Measurements from ENCODE around the gene BTBD2.

The BTBD2 gene

GRCh38 chr19:2021453-2022140, 6.1 kb upstream of the BTBD2 start:
- H2BK5ac ChIP-seq (ENCODE audit: low read depth, low read length, poor library complexity): no peak overlapping the region

GRCh38 chr19:2018752-2019151, 3.2 kb upstream of the BTBD2 start:
- Histone ChIP-seq H3K27ac (ENCODE audit: low read depth, low read length) (no peak overlapping the region), H3K18ac (ENCODE audit: low read length) (no peak overlapping the region), H4K91ac (ENCODE audit: low read depth, low read length) (no peak overlapping the region), H2BK5ac (ENCODE audit: low read depth, low read length, poor library complexity) (no peak overlapping the region), H2BK12ac (ENCODE audit: low read length) (no peak overlapping the region), H3K23ac (ENCODE audit: low read length) (no peak overlapping the region), H3K79me1 (ENCODE audit: low read length) (peaks cover 3% of the 10 kb centered on the region), H3K9ac (ENCODE audit: low read length) (no peak overlapping the region), H3K79me2 (ENCODE audit: control insufficient read depth, insufficient read depth, low read length, poor library complexity) (peaks cover 4% of the 10 kb centered on the region), H3K36me3 (ENCODE audit: control insufficient read depth in 1 of 2, insufficient read depth in 2 of 2, low read length in 2 of 2) (no peaks in the 10 kb centered on the region), H2AK5ac (ENCODE audit: low read length) (no peak overlapping the region), H2AFZ (ENCODE audit: insufficient read depth, low read length, poor library complexity) (no peak overlapping the region), H4K12ac (ENCODE audit: low read depth, low read length) (no peak overlapping the region), H3K4me1 (ENCODE audit: control insufficient read depth in 1 of 2, insufficient read depth in 2 of 2, low read length in 2 of 2) (peaks cover 10 to 11% of the 10 kb centered on the region in 2 experiments), H3K4ac (ENCODE audit: low read depth, low read length) (no peak overlapping the region), H3K4me2 (ENCODE audit: low read length) (no peak overlapping the region), H3K9me3 (ENCODE audit: insufficient read depth, low read depth, low read length) (peaks cover 6% of the 10 kb centered on the region), H3K27me3 (ENCODE audit: insufficient read depth, low read length) (no peaks in the 10 kb centered on the region), H3K4me3 (ENCODE audit: low read depth, low read length) (no peak overlapping the region), H3K14ac (ENCODE audit: low read length) (no peak overlapping the region), H4K8ac (ENCODE audit: low read depth, low read length) (no peak overlapping the region), H2BK120ac (ENCODE audit: insufficient read depth, low read length, poor library complexity) (no peak overlapping the region)
- no peak for DNase-seq
- WGBS (ENCODE audit: extremely low coverage, insufficient coverage, insufficient read length): no CpG with 5 or more reads among the region's 13 CpGs

More at GRCh38 chr19:2021453-2022140, 6.1 kb upstream of the BTBD2 start:
- no peaks in the 10 kb centered on the region for H3K79me1 ChIP-seq (ENCODE audit: low read length)
- H2AK5ac ChIP-seq (ENCODE audit: low read length): no peak overlapping the region
- peaks cover 5% of the 10 kb centered on the region for H3K9me3 ChIP-seq (ENCODE audit: insufficient read depth, low read depth, low read length)
- H3K18ac ChIP-seq (ENCODE audit: low read length): no peak overlapping the region
- H3K9ac ChIP-seq (ENCODE audit: low read length): no peak overlapping the region
- H3K14ac ChIP-seq (ENCODE audit: low read length): no peak overlapping the region
- H3K4me1 ChIP-seq (ENCODE audit: control insufficient read depth in 1 of 2, insufficient read depth in 2 of 2, low read length in 2 of 2): no peaks in the 10 kb centered on the region
- no peak overlapping the region for H2AFZ ChIP-seq (ENCODE audit: insufficient read depth, low read length, poor library complexity)
- H3K79me2 ChIP-seq (ENCODE audit: control insufficient read depth, insufficient read depth, low read length, poor library complexity): no peaks in the 10 kb centered on the region
- H3K23ac ChIP-seq (ENCODE audit: low read length): no peak overlapping the region
- H2BK120ac ChIP-seq (ENCODE audit: insufficient read depth, low read length, poor library complexity): no peak overlapping the region
- peak in 1 of 2 donors; percentile 31 for DNase-seq
- WGBS (ENCODE audit: extremely low coverage, insufficient coverage, insufficient read length): no CpG with 5 or more reads among the region's 4 CpGs
- no peak overlapping the region for H3K4ac ChIP-seq (ENCODE audit: low read depth, low read length)
- H3K4me2 ChIP-seq (ENCODE audit: low read length): no peak overlapping the region
- H3K36me3 ChIP-seq (ENCODE audit: control insufficient read depth in 1 of 2, insufficient read depth in 2 of 2, low read length in 2 of 2): no peaks in the 10 kb centered on the region
- no peak overlapping the region for H4K91ac ChIP-seq (ENCODE audit: low read depth, low read length)
- H4K12ac ChIP-seq (ENCODE audit: low read depth, low read length): no peak overlapping the region
- no peak overlapping the region for H2BK12ac ChIP-seq (ENCODE audit: low read length)
- H4K8ac ChIP-seq (ENCODE audit: low read depth, low read length): no peak overlapping the region
- no peak overlapping the region for H3K27ac ChIP-seq (ENCODE audit: low read depth, low read length)
- no peaks in the 10 kb centered on the region for H3K27me3 ChIP-seq (ENCODE audit: insufficient read depth, low read length)
- no peak overlapping the region for H3K4me3 ChIP-seq (ENCODE audit: low read depth, low read length)

GRCh38 chr19:2016041-2016807, 710 bp upstream of the BTBD2 start:
- Histone ChIP-seq H3K27ac (ENCODE audit: low read depth, low read length) (peak overlapping the region; percentile 25), H3K4ac (ENCODE audit: low read depth, low read length) (no peak overlapping the region), H3K23ac (ENCODE audit: low read length) (no peak overlapping the region), H3K14ac (ENCODE audit: low read length) (no peak overlapping the region), H3K4me3 (ENCODE audit: low read depth, low read length) (no peak overlapping the region), H4K91ac (ENCODE audit: low read depth, low read length) (peak overlapping the region; percentile 32), H2AK5ac (ENCODE audit: low read length) (no peak overlapping the region), H2BK12ac (ENCODE audit: low read length) (no peak overlapping the region), H3K36me3 (ENCODE audit: control insufficient read depth in 1 of 2, insufficient read depth in 2 of 2, low read length in 2 of 2) (no peaks in the 10 kb centered on the region), H3K18ac (ENCODE audit: low read length) (no peak overlapping the region), H3K4me2 (ENCODE audit: low read length) (no peak overlapping the region), H3K79me2 (ENCODE audit: control insufficient read depth, insufficient read depth, low read length, poor library complexity) (peaks cover 4% of the 10 kb centered on the region), H2BK5ac (ENCODE audit: low read depth, low read length, poor library complexity) (no peak overlapping the region), H3K9me3 (ENCODE audit: insufficient read depth, low read depth, low read length) (peaks cover 5% of the 10 kb centered on the region), H3K9ac (ENCODE audit: low read length) (no peak overlapping the region), H3K79me1 (ENCODE audit: low read length) (peaks cover 3% of the 10 kb centered on the region), H2BK120ac (ENCODE audit: insufficient read depth, low read length, poor library complexity) (no peak overlapping the region), H4K8ac (ENCODE audit: low read depth, low read length) (no peak overlapping the region), H2AFZ (ENCODE audit: insufficient read depth, low read length, poor library complexity) (no peak overlapping the region), H3K27me3 (ENCODE audit: insufficient read depth, low read length) (no peaks in the 10 kb centered on the region), H3K4me1 (ENCODE audit: control insufficient read depth in 1 of 2, insufficient read depth in 2 of 2, low read length in 2 of 2) (peaks cover 10 to 11% of the 10 kb centered on the region in 2 experiments), H4K12ac (ENCODE audit: low read depth, low read length) (peak overlapping the region; percentile 6)
- no CpG with 5 or more reads among the region's 23 CpGs for WGBS (ENCODE audit: extremely low coverage, insufficient coverage, insufficient read length)
- peak in 1 of 2 donors; percentile 46 for DNase-seq

GRCh38 chr19:2014731-2015607, 545 bp downstream of the BTBD2 start:
- peaks cover 10 to 11% of the 10 kb centered on the region in 2 experiments for H3K4me1 ChIP-seq (ENCODE audit: control insufficient read depth in 1 of 2, insufficient read depth in 2 of 2, low read length in 2 of 2)
- H2BK12ac ChIP-seq (ENCODE audit: low read length): no peak overlapping the region
- H3K9ac ChIP-seq (ENCODE audit: low read length): peak overlapping the region; percentile 85
- H3K9me3 ChIP-seq (ENCODE audit: insufficient read depth, low read depth, low read length): peaks cover 5% of the 10 kb centered on the region
- H3K4me2 ChIP-seq (ENCODE audit: low read length): peak overlapping the region; percentile 89
- peak overlapping the region; percentile 78 for H3K4ac ChIP-seq (ENCODE audit: low read depth, low read length)
- no CpG with 5 or more reads among the region's 74 CpGs for WGBS (ENCODE audit: extremely low coverage, insufficient coverage, insufficient read length)
- peak overlapping the region; percentile 97 for H3K14ac ChIP-seq (ENCODE audit: low read length)
- H2AK5ac ChIP-seq (ENCODE audit: low read length): peak overlapping the region; percentile 93
- peaks cover 4% of the 10 kb centered on the region for H3K79me2 ChIP-seq (ENCODE audit: control insufficient read depth, insufficient read depth, low read length, poor library complexity)
- H2AFZ ChIP-seq (ENCODE audit: insufficient read depth, low read length, poor library complexity): peak overlapping the region; percentile 94
- peak overlapping the region; percentile 84 for H3K4me3 ChIP-seq (ENCODE audit: low read depth, low read length)
- H4K91ac ChIP-seq (ENCODE audit: low read depth, low read length): peak overlapping the region; percentile 87
- H3K36me3 ChIP-seq (ENCODE audit: control insufficient read depth in 1 of 2, insufficient read depth in 2 of 2, low read length in 2 of 2): no peaks in the 10 kb centered on the region
- H2BK120ac ChIP-seq (ENCODE audit: insufficient read depth, low read length, poor library complexity): peak overlapping the region; percentile 89
- H3K18ac ChIP-seq (ENCODE audit: low read length): peak overlapping the region; percentile 100
- H4K8ac ChIP-seq (ENCODE audit: low read depth, low read length): peak overlapping the region; percentile 97
- peak in 1 of 2 donors; percentile 37 for DNase-seq
- no peak overlapping the region for H2BK5ac ChIP-seq (ENCODE audit: low read depth, low read length, poor library complexity)
- no peak overlapping the region for H3K23ac ChIP-seq (ENCODE audit: low read length)
- no peaks in the 10 kb centered on the region for H3K27me3 ChIP-seq (ENCODE audit: insufficient read depth, low read length)
- no peak overlapping the region for H3K27ac ChIP-seq (ENCODE audit: low read depth, low read length)
- H3K79me1 ChIP-seq (ENCODE audit: low read length): peaks cover 3% of the 10 kb centered on the region
- H4K12ac ChIP-seq (ENCODE audit: low read depth, low read length): peak overlapping the region; percentile 95
